Heart left ventricle (tissue), 16 donors: ENCODE results near the gene STRA6. TPM values are rescaled to one million over a fixed set of nuclear protein-coding genes. Genes with fewer than 3 reads are reported as not detected.

ENCODE experiments used
- ATAC-seq, 4 donors: fragments of 200-7000 bp; cut with Tn5 transposase; one replicate each; pipeline ENCODE4 v1.9.1; 2020 to 2022; ENCODE audit warnings: moderate library complexity in 4 of 4, mild to moderate bottlenecking in 3 of 4, moderate number of reproducible peaks in 1 of 4
- DNase-seq, 5 donors: peaks; one replicate each; pipeline ENCODE4 v3.0.0-alpha.2; 2020
- H3K27ac ChIP-seq, 12 donors: fragments of 200-600 bp; sonication (generic) in 4 of 12; one replicate each; pipeline versions ENCODE4 v1.5.0 to v1.8.0; 2016 to 2022; ENCODE audit warnings: mild to moderate bottlenecking in 2 of 12
- H3K27me3 ChIP-seq, 9 donors: fragments of 200-600 bp; sonication (generic) in 2 of 9; one replicate each; pipeline versions ENCODE4 v1.5.1 to v1.8.0; 2016 to 2022; ENCODE audit warnings: mild to moderate bottlenecking in 3 of 9
- H3K36me3 ChIP-seq, 9 donors: fragments of 200-600 bp; sonication (generic) in 2 of 9; one replicate each; pipeline versions ENCODE4 v1.5.0 to v1.8.0; 2018 to 2022; ENCODE audit warnings: mild to moderate bottlenecking in 2 of 9
- H3K4me1 ChIP-seq, 12 donors: fragments of 200-600 bp; sonication (generic) in 4 of 12; one replicate each; pipeline versions ENCODE4 v1.5.0 to v1.8.0; 2016 to 2022; ENCODE audit warnings: mild to moderate bottlenecking in 3 of 12
- H3K4me3 ChIP-seq, 12 donors: fragments of 200-600 bp; sonication (generic) in 4 of 12; one replicate each; pipeline versions ENCODE4 v1.5.0 to v1.8.0; 2017 to 2022; ENCODE audit warnings: mild to moderate bottlenecking in 9 of 12, moderate library complexity in 4 of 12
- H3K9me3 ChIP-seq, 12 donors: fragments of 200-600 bp; sonication (generic) in 4 of 12; one replicate each; pipeline versions ENCODE4 v1.5.0 to v1.8.0; 2016 to 2022; ENCODE audit warnings: mild to moderate bottlenecking in 1 of 12
- CTCF ChIP-seq, 12 donors: fragments of 200-600 bp; sonication (generic) in 4 of 12; IDR thresholded peaks; one replicate each; pipeline versions ENCODE4 v1.5.0 to v1.8.0; 2018 to 2022; ENCODE audit warnings: antibody characterized with exemption in 12 of 12, mild to moderate bottlenecking in 5 of 12
- POLR2A ChIP-seq, 2 donors: fragments of 450-650 bp; IDR thresholded peaks; one replicate each; pipeline ENCODE4 v1.6.1; 2017; ENCODE audit warnings: antibody characterized with exemption in 2 of 2, mild to moderate bottlenecking in 2 of 2, moderate library complexity in 2 of 2
- WGBS, 4 donors: extraction: QIAGEN DNeasy Blood & Tissue Kit in 2 of 4; methylation state at CpG; one replicate each; pipeline versions ENCODE4 v1.1.5 to v1.1.7; 2013 to 2018; 5-methylcytosine and 5-hydroxymethylcytosine counted together
- intact Hi-C, 10 donors: fragments of 100-400 bp; cut with DNase I; formaldehyde crosslinking; loops; one replicate each; pipeline versions ENCODE4 v1.11.1 to v1.14.2; 2022
- polyA plus RNA-seq, 2 donors: library from polyadenylated mRNA; stranded (reverse); fragments of 200-250 nt; gene quantifications; one replicate each; pipeline ENCODE4 v1.2.3, GENCODE V29; 2013
- total RNA-seq, 9 donors: library from RNA; depleted of rRNA in 2 of 9; stranded (reverse); fragments of >200 nt in 2 of 9; fragmentation: NEBNext Ultra II Directional in 3 of 9; extraction: Animal tissue kit (Norgen Biotek cat#: 25700) in 3 of 9; gene quantifications; one replicate each; pipeline versions ENCODE4 v1.1.0 to v1.2.4, GENCODE V29; 2016 to 2023
- donor health status: ischemic (EF 13 %, LVEDD 7.1; RV severe dilation, severe dysfunction).
- donor health status: healthy with polysubstance abuse.
- donor health status: DM: no; HTN: yes; CAD: no.
- donor health status: DM: no; HTN: no; CAD: no.
- donor health status: ischemic (EF 25% LVEDD 6.9; RV normal size, moderate dysfunction).
- donor health status: ischemic (EF 25% LVEDD 5.7; RV mildly dilated, moderate dysfunction).
- donor health status: healthy.
- donor health status: DM: yes; HTN: yes; CAD: no.
- donor health status: ischemic (EF 35%, LVEDD 5.7; RV mildly dilated, moderate dysfunction).
- donor health status: nonischemic (EF 11% LVEDD 7.7; RV severe dilation, severe dysfunction).
- donor health status: DM: yes; HTN: yes; CAD: no.
- donor health status: PGD.
- donor health status: ischemic (EF 29% LVEDD 5.4; RV normal size, mild dysfunction).
- donor health status: nonischemic (EF 23%, LVEDD 6.1; RV moderate dilation, normal function).

STRA6 gene
- total and polyA plus RNA-seq, 11 donors: 0.08 to 0.24 (median 0.14) TPM; not detected in 8

GRCh38 chr15:74217907-74218885 is 15.6 kb upstream of the STRA6 start:
- no peak for ATAC-seq
- peaks cover 0 to 9% (median 0%) of the 10 kb centered on the region in 12 donors for H3K4me1 ChIP-seq
- intact Hi-C loops: no loop called here
- H3K9me3 ChIP-seq: no peaks in the 10 kb centered on the region
- TF ChIP-seq POLR2A (IDR thresholded peaks at IDR 0.05) (no peak), CTCF (IDR thresholded peaks at IDR 0.05) (no peak)
- H3K27ac ChIP-seq: no peak overlapping the region
- peaks cover 0 to 6% (median 0%) of the 10 kb centered on the region in 9 donors for H3K27me3 ChIP-seq
- 86 to 96% (median 94%) methylated on average over 9 to 16 of the region's 16 CpGs for WGBS, 4 donors
- H3K4me3 ChIP-seq: no peak overlapping the region
- no peaks in the 10 kb centered on the region for H3K36me3 ChIP-seq
- DNase-seq: no peak

GRCh38 chr15:74216949-74217348 is 14.4 kb upstream of the STRA6 start:
- Histone ChIP-seq H3K4me1 (peaks cover 0 to 9% (median 0%) of the 10 kb centered on the region in 12 donors), H3K4me3 (no peak overlapping the region), H3K27me3 (peaks cover 0 to 6% (median 0%) of the 10 kb centered on the region in 9 donors), H3K27ac (no peak overlapping the region), H3K36me3 (no peaks in the 10 kb centered on the region), H3K9me3 (no peaks in the 10 kb centered on the region)
- TF ChIP-seq POLR2A (IDR thresholded peaks at IDR 0.05) (no peak), CTCF (IDR thresholded peaks at IDR 0.05) (no peak)
- 83 to 85% (median 83%) methylated on average over 3 of the region's 3 CpGs for WGBS, 4 donors
- intact Hi-C loops: no loop called here
- DNase-seq: no peak
- no peak for ATAC-seq

GRCh38 chr15:74215958-74216357 is 13.4 kb upstream of the STRA6 start:
- no peak for DNase-seq
- Histone ChIP-seq H3K27ac (no peak overlapping the region), H3K4me1 (peaks cover 0 to 9% (median 0%) of the 10 kb centered on the region in 12 donors), H3K4me3 (no peak overlapping the region), H3K27me3 (peaks cover 0 to 6% (median 0%) of the 10 kb centered on the region in 9 donors), H3K9me3 (no peaks in the 10 kb centered on the region), H3K36me3 (no peaks in the 10 kb centered on the region)
- ATAC-seq: no peak
- TF ChIP-seq POLR2A (IDR thresholded peaks at IDR 0.05) (no peak), CTCF (IDR thresholded peaks at IDR 0.05) (no peak)
- WGBS, 4 donors: 91 to 94% (median 92%) methylated on average over 8 of the region's 8 CpGs
- intact Hi-C loops: no loop called here

- H3K36me3 ChIP-seq: no peaks in the 10 kb centered on the region
- H3K4me1 ChIP-seq: peaks cover 0 to 20% (median 5%) of the 10 kb centered on the region in 12 donors
- ATAC-seq (no peak), DNase-seq (peak in 1 of 5 donors; percentile 6)
- intact Hi-C loops: no loop called here
- H3K27ac ChIP-seq: peak overlapping the region in 1 of 12 donors; percentile 2
- peaks cover 0 to 6% (median 0%) of the 10 kb centered on the region in 9 donors for H3K27me3 ChIP-seq
- TF ChIP-seq CTCF (IDR thresholded peaks at IDR 0.05): no peak
- no peak for TF ChIP-seq POLR2A (IDR thresholded peaks at IDR 0.05)
- H3K9me3 ChIP-seq: no peaks in the 10 kb centered on the region
- 73 to 86% (median 77%) methylated on average over 6 of the region's 6 CpGs for WGBS, 4 donors
- no peak overlapping the region for H3K4me3 ChIP-seq
Observed at GRCh38 chr15:74214324-74215021, 11.9 kb upstream of the STRA6 start.
